H1 (cell line): ENCODE data around the gene RASGRF1. TPM values are rescaled to one million over a fixed set of nuclear protein-coding genes. Genes with fewer than 3 reads are reported as not detected.

Source experiments
- BRCA1 ChIP-seq: IDR thresholded peaks from 2 replicates; pipeline ENCODE4 v1.6.1; 2012; ENCODE audit warnings: low read depth, low read length, improper control_type of control experiment
- polyA plus RNA-seq, 7 experiments: library from polyadenylated mRNA; depleted of rRNA in 3 of 7; stranded (reverse) in 5 of 7; unstranded in 2 of 7; fragments of >200 nt in 5 of 7; fragments of 200-250 nt in 2 of 7; gene quantifications; 1 replicate in 5 of 7; 2 replicates in 1 of 7; 4 replicates in 1 of 7; pipeline versions ENCODE4 v1.2.1 to v1.2.3, GENCODE V29; 2011 to 2013; ENCODE audit warnings: missing spikeins in 2 of 7, mixed read lengths in 2 of 7
- total RNA-seq: library from RNA; stranded (reverse); fragmentation: NEBNext Ultra II Directional; extraction: Animal tissue kit (Norgen Biotek cat#: 25700); gene quantifications from 2 replicates; pipeline ENCODE4 v1.2.1, GENCODE V29; 2021

The RASGRF1 gene
- total and polyA plus RNA-seq, 2 of the 8 experiments (the other 6 are each of a cell fraction or from before 2014, with no cell fraction given) = 0.42 to 0.67 TPM

- no peak for TF ChIP-seq BRCA1
These were observed 64.8 kb downstream of the RASGRF1 start (continued) for GRCh38 chr15:79025802-79026201.
